ENCODE measurements around the gene PI4K2A.

Gene PI4K2A

GRCh38 chr10:97684866-97685394 is 44.5 kb downstream of the PI4K2A start:
- DNase-seq = no peak
- Histone ChIP-seq H3K4me3 (ENCODE audit: low read depth, low read length) (peak overlapping the region; percentile 15; the same call in 1 of the 2 replicates), H3K36me3 (no peaks in the 10 kb centered on the region), H3K4me1 (peaks cover 5% of the 10 kb centered on the region), H3K27me3 (no peaks in the 10 kb centered on the region), H3K9me3 (no peaks in the 10 kb centered on the region)
- TF ChIP-seq CTCF (IDR thresholded peaks at IDR 0.05; ENCODE audit: low read depth, low read length) = no peak

- peaks cover 5% of the 10 kb centered on the region for H3K4me1 ChIP-seq
- peak overlapping the region; percentile 15; the same call in 1 of the 2 replicates for H3K4me3 ChIP-seq (ENCODE audit: low read depth, low read length)
- peak; percentile 57 for DNase-seq
- no peaks in the 10 kb centered on the region for H3K9me3 ChIP-seq
- no peaks in the 10 kb centered on the region for H3K27me3 ChIP-seq
- TF ChIP-seq CTCF (IDR thresholded peaks at IDR 0.05; ENCODE audit: low read depth, low read length) = peak; percentile 44
- H3K36me3 ChIP-seq = no peaks in the 10 kb centered on the region
These were observed 45.0 kb downstream of the PI4K2A start for GRCh38 chr10:97685395-97685958.

GRCh38 chr10:97686301-97686961 is 46.0 kb downstream of the PI4K2A start:
- DNase-seq = no peak

GRCh38 chr10:97686962-97687784 is 46.7 kb downstream of the PI4K2A start, which contains the start of gene AVPI1:
Gene AVPI1 (minus strand): TSS chr10:97687241. CDS start chr10:97679905, 7,336 bp downstream.
- TF ChIP-seq CTCF (IDR thresholded peaks at IDR 0.05; ENCODE audit: low read depth, low read length) = no peak
- peak; percentile 98 for DNase-seq

More at GRCh38 chr10:97686301-97686961, 46.0 kb downstream of the PI4K2A start:
- Histone ChIP-seq H3K4me3 (ENCODE audit: low read depth, low read length) (peak overlapping the region; percentile 71), H3K36me3 (no peaks in the 10 kb centered on the region), H3K9me3 (no peaks in the 10 kb centered on the region), H3K4me1 (peaks cover 5% of the 10 kb centered on the region), H3K27me3 (no peaks in the 10 kb centered on the region)
- TF ChIP-seq CTCF (IDR thresholded peaks at IDR 0.05; ENCODE audit: low read depth, low read length) = no peak

GRCh38 chr10:97687785-97688781 is 47.6 kb downstream of the PI4K2A start:
- Histone ChIP-seq H3K4me3 (ENCODE audit: low read depth, low read length) (peak overlapping the region; percentile 21; the same call in 1 of the 2 replicates), H3K4me1 (peaks cover 5% of the 10 kb centered on the region), H3K36me3 (no peaks in the 10 kb centered on the region), H3K9me3 (no peaks in the 10 kb centered on the region), H3K27me3 (no peaks in the 10 kb centered on the region)
- no peak for TF ChIP-seq CTCF (IDR thresholded peaks at IDR 0.05; ENCODE audit: low read depth, low read length)
- DNase-seq = no peak

More at GRCh38 chr10:97686962-97687784, 46.7 kb downstream of the PI4K2A start, which contains the start of gene AVPI1:
- H3K36me3 ChIP-seq = no peaks in the 10 kb centered on the region
- H3K27me3 ChIP-seq = no peaks in the 10 kb centered on the region
- peak within 1 kb of the TSS; percentile 71 for H3K4me3 ChIP-seq (ENCODE audit: low read depth, low read length)
- no peaks in the 10 kb centered on the region for H3K9me3 ChIP-seq
- H3K4me1 ChIP-seq = peaks cover 5% of the 10 kb centered on the region

Measured in BE2C (cell line).